Mesendoderm (in vitro differentiated cells): ENCODE data around the gene TWSG1.
A peak's percentile ranks its signal among the peaks of the same experiment; 100 is the strongest.
"Not testable (repeated sequence)": the region's sequence is repeated elsewhere in the genome, so short reads cannot be mapped to it uniquely, and the experiment has no call there.

Source experiments
- DNase-seq: peaks from one replicate; pipeline ENCODE4 v3.0.0; 2013
- H2AK5ac ChIP-seq: 2 replicates; pipeline ENCODE4 v1.6.1; 2013; ENCODE audit warnings: low read length, inconsistent platforms
- H2BK120ac ChIP-seq: 2 replicates; pipeline ENCODE4 v1.6.1; 2013; ENCODE audit warnings: low read depth, mild to moderate bottlenecking, low read length, moderate library complexity, mixed read lengths
- H2BK15ac ChIP-seq: replicated peaks from 2 replicates; pipeline ENCODE4 v1.6.1; 2013; ENCODE audit warnings: low read depth, mild to moderate bottlenecking, moderate library complexity
- H2BK5ac ChIP-seq: 2 replicates; pipeline ENCODE4 v1.6.1; 2013; ENCODE audit warnings: low read length, inconsistent platforms
- H3K18ac ChIP-seq: 2 replicates; pipeline ENCODE4 v1.6.1; 2013; ENCODE audit warnings: mild to moderate bottlenecking, low read length, mixed read lengths
- H3K23ac ChIP-seq: one replicate; pipeline ENCODE4 v1.6.1; 2013; ENCODE audit warnings: low read length
- H3K27ac ChIP-seq: 2 replicates; pipeline ENCODE4 v1.5.1; 2013; ENCODE audit warnings: low read depth, mild to moderate bottlenecking, inconsistent platforms, low read length, moderate library complexity
- H3K27me3 ChIP-seq: 2 replicates; pipeline ENCODE4 v1.6.1; 2013; ENCODE audit warnings: low read length, control low read depth, mild to moderate bottlenecking, inconsistent platforms; ENCODE audit not compliant: insufficient read depth, poor library complexity
- H3K36me3 ChIP-seq: 2 replicates; pipeline ENCODE4 v1.6.1; 2013; ENCODE audit warnings: low read length, inconsistent platforms; ENCODE audit not compliant: control insufficient read depth, insufficient read depth
- H3K4ac ChIP-seq: one replicate; pipeline ENCODE4 v1.6.1; 2013; ENCODE audit warnings: low read depth, mild to moderate bottlenecking, low read length, moderate library complexity
- H3K4me1 ChIP-seq: 2 replicates; pipeline ENCODE4 v1.6.1; 2013; ENCODE audit warnings: low read depth, low read length, inconsistent platforms; ENCODE audit not compliant: control insufficient read depth
- H3K4me2 ChIP-seq: 2 replicates; pipeline ENCODE4 v1.6.1; 2013; ENCODE audit warnings: low read length
- H3K4me3 ChIP-seq: 2 replicates; pipeline ENCODE4 v1.5.1; 2013; ENCODE audit warnings: mild to moderate bottlenecking, low read length
- H3K56ac ChIP-seq: one replicate; pipeline ENCODE4 v1.6.1; 2013; ENCODE audit warnings: low read length
- H3K79me1 ChIP-seq: 2 replicates; pipeline ENCODE4 v1.6.1; 2013; ENCODE audit warnings: low read length, inconsistent platforms
- H3K79me2 ChIP-seq: 2 replicates; pipeline ENCODE4 v1.6.1; 2013; ENCODE audit warnings: mild to moderate bottlenecking, low read length; ENCODE audit not compliant: control insufficient read depth, insufficient read depth
- H3K9ac ChIP-seq: 2 replicates; pipeline ENCODE4 v1.6.1; 2013; ENCODE audit warnings: low read length, inconsistent platforms
- H4K5ac ChIP-seq: one replicate; pipeline ENCODE4 v1.6.1; 2013; ENCODE audit warnings: low read length
- H4K8ac ChIP-seq: one replicate; pipeline ENCODE4 v1.6.1; 2013; ENCODE audit warnings: low read depth, mild to moderate bottlenecking, control low read depth, low read length, moderate library complexity
- WGBS: extraction: QIAGEN DNeasy Blood & Tissue Kit; methylation state at CpG from one replicate; pipeline ENCODE4 v1.1.7; 2013; ENCODE audit warnings: low lambda C conversion rate, missing lambda C conversion rate; ENCODE audit not compliant: insufficient coverage; ENCODE audit errors: extremely low coverage; 5-methylcytosine and 5-hydroxymethylcytosine counted together

The TWSG1 gene

DNA sequence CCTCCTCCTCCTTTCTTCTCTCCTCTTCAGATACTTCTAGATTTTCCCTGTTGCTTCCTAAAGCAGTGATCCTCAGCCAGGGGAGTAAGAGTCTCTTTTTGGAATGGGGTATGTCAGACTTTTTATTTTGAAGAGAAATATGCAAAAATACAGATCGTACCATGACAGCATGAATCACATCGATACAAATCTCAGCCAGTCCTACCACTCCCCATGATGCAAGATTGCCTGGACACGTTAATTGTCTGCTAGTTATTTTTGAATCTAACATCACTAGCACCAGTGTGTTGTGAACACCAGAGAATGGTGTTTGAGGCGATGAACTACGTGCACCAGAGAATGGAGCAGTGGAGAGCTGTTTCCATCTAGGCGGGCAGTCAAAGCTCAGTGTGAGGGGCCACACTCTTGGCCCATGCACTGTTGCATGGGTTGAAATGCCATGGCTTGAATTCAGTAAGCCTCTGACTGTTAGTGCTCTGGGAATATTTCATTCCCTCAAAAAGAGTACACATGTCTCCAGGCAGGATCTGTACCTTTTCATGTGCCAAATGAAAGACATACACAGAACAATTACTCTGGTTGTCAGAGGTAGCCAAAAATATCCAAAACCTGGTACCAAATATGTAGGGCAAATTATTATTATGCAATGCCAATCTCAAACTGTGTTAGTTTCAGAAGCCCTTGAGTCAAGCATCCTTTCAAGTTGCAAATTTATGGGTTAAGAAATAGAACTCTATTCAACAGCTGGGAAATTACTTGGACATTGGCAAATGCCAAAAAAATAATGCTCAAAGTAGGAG lies 94.5 kb downstream of the TWSG1 start:
- Histone ChIP-seq H3K4me2 (no peak overlapping the region), H2BK5ac (no peak overlapping the region), H3K27ac (no peak overlapping the region), H3K27me3 (no peaks in the 10 kb centered on the region), H3K79me2 (no peaks in the 10 kb centered on the region), H4K8ac (no peak overlapping the region), H2BK15ac (no peak overlapping the region), H3K56ac (no peak overlapping the region), H4K5ac (no peak overlapping the region), H3K79me1 (no peaks in the 10 kb centered on the region), H3K23ac (no peak overlapping the region), H3K9ac (no peak overlapping the region), H3K18ac (no peak overlapping the region), H3K4me1 (no peaks in the 10 kb centered on the region), H3K4ac (no peak overlapping the region), H2AK5ac (no peak overlapping the region), H3K36me3 (no peaks in the 10 kb centered on the region), H2BK120ac (no peak overlapping the region), H3K4me3 (no peak overlapping the region)
- WGBS: no CpG with 5 or more reads among the region's 6 CpGs
- DNase-seq: no peak

DNA sequence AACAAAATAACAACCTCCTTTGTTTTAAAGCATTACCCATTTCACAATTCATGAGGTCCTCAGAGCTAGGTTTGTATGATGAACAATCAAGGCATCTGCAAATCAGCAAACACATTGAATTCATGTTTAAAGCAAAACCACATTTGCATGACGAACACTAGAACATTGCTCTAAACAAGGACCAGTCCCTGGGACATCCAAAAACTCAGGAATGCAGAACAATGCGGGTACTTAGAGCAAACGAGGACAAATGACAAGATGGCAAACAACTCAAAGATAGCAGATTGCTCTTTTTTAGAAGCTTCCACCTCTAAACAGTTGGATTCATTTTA lies 95.1 kb downstream of the TWSG1 start:
- no peak overlapping the region for H4K5ac ChIP-seq
- no peaks in the 10 kb centered on the region for H3K36me3 ChIP-seq
- no peak overlapping the region for H3K18ac ChIP-seq
- no peak overlapping the region for H3K4me3 ChIP-seq
- no peak overlapping the region for H2BK120ac ChIP-seq
- H2BK15ac ChIP-seq: no peak overlapping the region
- no peak overlapping the region for H3K4ac ChIP-seq
- H3K4me1 ChIP-seq: no peaks in the 10 kb centered on the region
- H3K9ac ChIP-seq: no peak overlapping the region
- H3K27me3 ChIP-seq: no peaks in the 10 kb centered on the region
- no peak overlapping the region for H2BK5ac ChIP-seq
- DNase-seq: no peak
- H3K23ac ChIP-seq: no peak overlapping the region
- H3K79me1 ChIP-seq: no peaks in the 10 kb centered on the region
- no peak overlapping the region for H3K56ac ChIP-seq
- no peak overlapping the region for H4K8ac ChIP-seq
- no CpG with 5 or more reads among the region's 3 CpGs for WGBS
- H3K79me2 ChIP-seq: no peaks in the 10 kb centered on the region
- H3K27ac ChIP-seq: no peak overlapping the region
- no peak overlapping the region for H2AK5ac ChIP-seq
- no peak overlapping the region for H3K4me2 ChIP-seq

DNA sequence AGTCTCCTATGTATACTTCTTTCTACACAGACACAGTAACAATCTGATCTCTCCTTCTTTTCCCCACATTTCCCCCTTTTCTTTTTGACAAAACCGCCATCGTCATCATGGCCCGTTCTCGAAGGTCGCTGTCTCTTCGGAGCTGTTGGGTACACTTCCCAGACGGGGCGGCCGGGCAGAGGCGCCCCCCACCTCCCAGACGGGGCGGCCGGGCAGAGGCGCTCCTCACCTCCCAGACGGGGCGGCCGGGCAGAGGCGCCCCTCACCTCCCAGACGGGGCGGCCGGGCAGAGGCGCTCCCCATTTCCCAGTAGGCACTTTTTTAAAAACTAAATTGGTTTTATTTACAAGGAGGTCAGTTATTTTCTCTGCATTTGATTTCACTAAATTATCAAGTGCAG lies 95.7 kb downstream of the TWSG1 start:
- not testable (repeated sequence) for H3K23ac ChIP-seq, H3K79me2 ChIP-seq
- no CpG with 5 or more reads among the region's 22 CpGs for WGBS

DNA sequence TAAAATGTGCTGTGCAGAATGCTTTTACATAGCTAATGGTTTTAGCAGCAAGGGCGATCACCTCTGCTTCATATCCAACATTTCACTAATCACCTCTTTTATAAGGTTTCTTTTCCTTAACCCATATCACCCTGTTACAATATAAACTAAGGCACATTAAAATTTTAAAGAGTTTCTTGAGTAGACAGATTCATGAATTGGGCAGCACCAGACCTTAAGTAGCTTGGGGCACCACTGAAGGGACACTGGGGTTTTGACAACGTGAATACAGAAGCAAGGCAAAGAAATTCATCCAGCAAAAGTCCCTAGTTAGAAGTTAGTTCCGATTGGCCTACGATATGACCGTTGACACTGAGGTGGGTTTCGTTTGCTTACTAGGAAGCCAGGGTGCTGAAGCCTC lies 96.7 kb downstream of the TWSG1 start:
- Histone ChIP-seq H3K79me2 (no peaks in the 10 kb centered on the region), H2BK120ac (no peak overlapping the region), H3K36me3 (no peaks in the 10 kb centered on the region), H3K27ac (no peak overlapping the region), H3K79me1 (no peaks in the 10 kb centered on the region), H3K23ac (no peak overlapping the region), H3K9ac (no peak overlapping the region), H3K4me1 (no peaks in the 10 kb centered on the region), H3K4me2 (no peak overlapping the region), H3K18ac (no peak overlapping the region), H2AK5ac (no peak overlapping the region), H3K4me3 (no peak overlapping the region), H3K4ac (no peak overlapping the region), H2BK5ac (no peak overlapping the region), H3K27me3 (no peaks in the 10 kb centered on the region), H4K5ac (no peak overlapping the region), H4K8ac (no peak overlapping the region), H3K56ac (no peak overlapping the region), H2BK15ac (no peak overlapping the region)
- no CpG with 5 or more reads among the region's 6 CpGs for WGBS
- no peak for DNase-seq

More for the DNA sequence above, 95.7 kb downstream of the TWSG1 start:
- not testable (repeated sequence) for H3K4me2 ChIP-seq, H3K56ac ChIP-seq, H4K5ac ChIP-seq, H3K36me3 ChIP-seq, H3K4me3 ChIP-seq, H3K79me1 ChIP-seq, H4K8ac ChIP-seq, H2AK5ac ChIP-seq, H3K18ac ChIP-seq, H3K4me1 ChIP-seq, H3K27me3 ChIP-seq, H3K9ac ChIP-seq, H3K27ac ChIP-seq, H2BK15ac ChIP-seq, H2BK120ac ChIP-seq, DNase-seq, H2BK5ac ChIP-seq, H3K4ac ChIP-seq

DNA sequence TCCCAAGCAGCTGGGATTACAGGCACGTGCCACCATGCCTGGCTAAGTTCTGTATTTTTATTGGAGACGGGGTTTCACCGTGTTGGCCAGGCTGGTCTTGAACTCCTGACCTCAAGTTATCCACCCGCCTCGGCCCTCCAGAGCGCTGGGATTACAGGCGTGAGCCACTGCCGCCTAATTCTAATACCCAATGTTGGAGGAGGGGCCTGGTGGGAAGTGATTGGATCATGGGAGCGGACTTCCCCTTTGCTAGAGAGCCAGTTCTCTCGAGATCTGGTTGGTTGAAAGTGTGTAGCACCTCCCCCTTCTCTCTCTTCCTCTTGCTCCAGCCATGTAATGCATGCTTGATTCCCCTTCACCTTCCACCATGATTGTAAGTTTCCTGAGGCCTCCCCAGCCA lies 98.5 kb downstream of the TWSG1 start:
- H4K8ac ChIP-seq, H3K4me1 ChIP-seq, H3K79me2 ChIP-seq, H2BK5ac ChIP-seq, H3K18ac ChIP-seq, H2AK5ac ChIP-seq, H3K56ac ChIP-seq, H3K27ac ChIP-seq, H3K36me3 ChIP-seq, H4K5ac ChIP-seq, H2BK15ac ChIP-seq, H3K4ac ChIP-seq, H3K4me2 ChIP-seq, H3K23ac ChIP-seq, H3K9ac ChIP-seq, H3K4me3 ChIP-seq, H3K27me3 ChIP-seq, H2BK120ac ChIP-seq, H3K79me1 ChIP-seq: not testable (repeated sequence)
- WGBS: no CpG with 5 or more reads among the region's 10 CpGs
- DNase-seq: peak; percentile 42

DNA sequence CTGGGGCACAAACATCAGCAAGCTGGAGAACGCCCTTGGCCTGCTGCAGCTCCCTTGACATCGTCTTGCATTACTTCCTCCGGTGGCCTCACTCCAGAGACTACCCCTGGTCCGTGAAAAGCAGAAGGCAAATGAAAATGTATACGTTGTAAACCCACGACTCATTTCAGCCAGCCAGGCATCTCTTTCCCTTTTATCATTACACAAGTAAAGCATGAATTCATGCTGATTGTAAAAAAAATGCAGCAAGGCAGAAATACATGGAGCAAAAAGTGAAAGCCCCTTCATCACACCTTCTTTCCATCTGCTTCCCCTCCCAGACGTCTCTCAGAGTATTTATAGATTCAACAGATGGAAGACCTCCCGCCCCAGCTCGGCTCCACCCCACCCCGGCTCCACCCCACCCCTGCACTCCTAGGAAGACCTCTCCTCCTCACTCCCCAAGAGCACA lies 99.1 kb downstream of the TWSG1 start:
- Histone ChIP-seq H3K79me1 (no peaks in the 10 kb centered on the region), H2AK5ac (no peak overlapping the region), H4K5ac (peak overlapping the region; percentile 33), H3K4me1 (no peaks in the 10 kb centered on the region), H3K27me3 (no peaks in the 10 kb centered on the region), H3K79me2 (no peaks in the 10 kb centered on the region), H3K4me3 (no peak overlapping the region), H3K56ac (no peak overlapping the region), H2BK15ac (no peak overlapping the region), H3K4me2 (no peak overlapping the region), H3K4ac (no peak overlapping the region), H3K36me3 (no peaks in the 10 kb centered on the region), H3K27ac (no peak overlapping the region), H2BK5ac (no peak overlapping the region), H4K8ac (no peak overlapping the region), H3K9ac (no peak overlapping the region), H2BK120ac (no peak overlapping the region), H3K18ac (no peak overlapping the region), H3K23ac (no peak overlapping the region)
- no peak for DNase-seq
- no CpG with 5 or more reads among the region's 10 CpGs for WGBS
